ENCODE data around the gene UBE3D. TPM values are rescaled to one million over a fixed set of nuclear protein-coding genes. Genes with fewer than 3 reads are reported as not detected.

Gene UBE3D
- total RNA-seq, 1 experiment from 2014 or later = 10.7 TPM

- H3K4ac ChIP-seq (ENCODE audit: low read depth, low read length) = no peak overlapping the region
- H4K20me1 ChIP-seq (ENCODE audit: control insufficient read depth, insufficient read depth, insufficient read length) = no peaks in the 10 kb centered on the region
- H3K4me1 Mint-ChIP-seq = peaks cover 0 to 2% of the 10 kb centered on the region in 2 experiments; a peak in 1 of 4 replicates
- no peak overlapping the region for H3K27ac Mint-ChIP-seq
- H3K23me2 ChIP-seq (ENCODE audit: insufficient read length, low read depth, low read length, poor library complexity, severe bottlenecking) = no peaks in the 10 kb centered on the region
- H3K23ac ChIP-seq (ENCODE audit: insufficient read length, low read depth, low read length) = no peak overlapping the region
- no peak overlapping the region for H3K56ac ChIP-seq (ENCODE audit: insufficient read length, low read depth, low read length)
- no peak overlapping the region for H2BK15ac ChIP-seq (ENCODE audit: low read depth, low read length)
- H3K4me2 ChIP-seq (ENCODE audit: insufficient read depth, insufficient read length, low read length) = no peak overlapping the region
- no peak overlapping the region for H3K18ac ChIP-seq (ENCODE audit: insufficient read length, low read depth, low read length)
- H3K79me1 ChIP-seq (ENCODE audit: insufficient read depth, low read depth, low read length, poor library complexity, severe bottlenecking) = no peaks in the 10 kb centered on the region
- no peak for TF ChIP-seq CTCF (conservative IDR thresholded peaks at IDR 0.05)
- H3K27me3 ChIP-seq (ENCODE audit: insufficient read depth, low read length) = no peaks in the 10 kb centered on the region
- no peak overlapping the region for H3K14ac ChIP-seq (ENCODE audit: insufficient read depth, low read length)
- H3K36me3 Mint-ChIP-seq (ENCODE audit: insufficient read depth in 1 of 3, low read depth in 3 of 3) = peaks cover 2 to 4% (median 2%) of the 10 kb centered on the region in 3 experiments; a peak in 4 of 7 replicates
- no peak overlapping the region for H2AFZ ChIP-seq (ENCODE audit: low read length)
- no peaks in the 10 kb centered on the region for H3K9me3 Mint-ChIP-seq
- H3K9ac ChIP-seq (ENCODE audit: extremely low read depth, insufficient read length, low read length) = no peak overlapping the region
- no peak overlapping the region for H2BK20ac ChIP-seq (ENCODE audit: low read depth, low read length, poor library complexity, severe bottlenecking)
- no peak overlapping the region for H2BK120ac ChIP-seq (ENCODE audit: low read depth, low read length, poor library complexity, severe bottlenecking)
- H4K5ac ChIP-seq (ENCODE audit: insufficient read length, low read depth, low read length) = no peak overlapping the region
- no peak overlapping the region for H3K4me3 Mint-ChIP-seq
- no peaks in the 10 kb centered on the region for H3K27me3 Mint-ChIP-seq (ENCODE audit: low read depth)
- H3K27ac ChIP-seq (ENCODE audit: insufficient read length, low read depth, low read length) = no peak overlapping the region
- H4K91ac ChIP-seq (ENCODE audit: insufficient read length, low read depth, low read length) = no peak overlapping the region
- H3K9me3 ChIP-seq (ENCODE audit: control insufficient read depth, low read depth, low read length) = no peaks in the 10 kb centered on the region
- no peaks in the 10 kb centered on the region for H3K79me2 ChIP-seq (ENCODE audit: insufficient read depth, low read length)
- no peak overlapping the region for H2BK5ac ChIP-seq (ENCODE audit: insufficient read length, low read length)
- no peaks in the 10 kb centered on the region for H3K4me1 ChIP-seq (ENCODE audit: insufficient read depth, low read length)
- DNase-seq = no peak
- no peak overlapping the region for H2AK5ac ChIP-seq (ENCODE audit: insufficient read length, low read length)
- no CpG with 5 or more reads among the region's 2 CpGs for WGBS (ENCODE audit: extremely low coverage, insufficient read length, low lambda C conversion rate)
- no peak overlapping the region for H4K8ac ChIP-seq (replicated peaks; ENCODE audit: insufficient read length, low read depth, low read length)
- H2BK12ac ChIP-seq (ENCODE audit: insufficient read length, low read depth, low read length) = no peak overlapping the region
- no peak overlapping the region for H3T11ph ChIP-seq (ENCODE audit: low read length)
These were observed 31.1 kb upstream of the UBE3D start for GRCh38 chr6:83096791-83097190.

Measured in H9 (cell line).